ENCODE results near the gene LIPC. TPM values are rescaled to one million over a fixed set of nuclear protein-coding genes. Genes with fewer than 3 reads are reported as not detected.

LIPC gene
- total and polyA plus RNA-seq, 10 of the 15 experiments (the other 5 are each of a cell fraction or from before 2014, with no cell fraction given): 0.06 to 0.31 (median 0.16) TPM; not detected in 1

DNA sequence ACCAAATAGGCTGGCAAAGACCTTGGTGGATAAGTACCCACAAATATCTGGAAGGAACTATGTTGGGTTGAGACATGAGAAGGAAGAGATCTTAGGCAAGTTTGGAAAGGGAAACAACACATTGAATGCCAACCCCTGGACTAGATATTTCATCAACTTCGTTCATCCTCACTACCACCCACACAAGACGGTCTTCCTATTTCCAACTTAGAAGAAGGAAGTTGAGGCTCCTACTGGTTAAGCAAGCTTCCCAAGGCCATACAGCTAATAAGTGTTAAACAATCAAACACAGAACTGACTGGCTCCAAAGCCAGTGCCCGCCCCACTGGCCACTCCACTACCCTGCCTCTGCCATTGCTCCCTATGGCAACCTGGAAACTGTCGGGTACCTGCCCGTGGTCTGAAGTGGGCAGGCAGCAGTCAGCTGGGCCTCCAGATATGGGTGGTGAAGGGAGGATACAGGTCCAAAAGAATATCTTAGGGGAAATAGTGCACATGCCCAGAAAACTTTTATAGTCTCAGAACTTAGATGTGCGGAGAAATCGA is 94.9 kb downstream of the LIPC start (continued):
- no peak for TF ChIP-seq REST (IDR thresholded peaks at IDR 0.05; ENCODE audit: low read depth, low read length)
- no peak for TF ChIP-seq TCF12 (IDR thresholded peaks at IDR 0.05; ENCODE audit: low read depth, low read length)
- TF ChIP-seq SREBF2 (IDR thresholded peaks at IDR 0.05; ENCODE audit: low read length): no peak
- TF ChIP-seq SMC3 (IDR thresholded peaks at IDR 0.05; ENCODE audit: borderline replicate concordance, low read length): no peak
- TF ChIP-seq JUNB (IDR thresholded peaks at IDR 0.05): no peak
- TF ChIP-seq ASH2L (IDR thresholded peaks at IDR 0.05; ENCODE audit: borderline replicate concordance, low read depth): no peak
- no peak for TF ChIP-seq SUPT20H (IDR thresholded peaks at IDR 0.05; ENCODE audit: borderline replicate concordance, control insufficient read depth, low read depth, low read length)
- no peak for TF ChIP-seq RAD51 (IDR thresholded peaks at IDR 0.05)
- no peak for TF ChIP-seq IRF5 (IDR thresholded peaks at IDR 0.05; ENCODE audit: borderline replicate concordance)
- no peak for TF ChIP-seq RB1 (IDR thresholded peaks at IDR 0.05; ENCODE audit: borderline replicate concordance)
- TF ChIP-seq CBX3 (IDR thresholded peaks at IDR 0.05; ENCODE audit: borderline replicate concordance, low read depth): no peak
- TF ChIP-seq MTA2 (IDR thresholded peaks at IDR 0.05; ENCODE audit: low read depth): no peak

All from GM12878 (cell line).